Esophagus muscularis mucosa (tissue), 4 donors: ENCODE data around the gene MGAT4B. TPM values are rescaled to one million over a fixed set of nuclear protein-coding genes. Genes with fewer than 3 reads are reported as not detected.

Experiments used
- DNase-seq: peaks from one replicate; pipeline ENCODE4 v3.0.0-alpha.2; 2017; ENCODE audit errors: extremely low spot score
- H3K27ac ChIP-seq, 4 donors: fragments of 200-600 bp; sonication (generic); replicated peaks in 1 of 4; 1 replicate in 3 of 4; 2 replicates in 1 of 4; pipeline ENCODE4 v1.5.1; 2016 to 2019; ENCODE audit warnings: mild to moderate bottlenecking in 1 of 4
- H3K27me3 ChIP-seq, 4 donors: fragments of 200-600 bp; sonication (generic); one replicate each; pipeline versions ENCODE4 v1.5.1 to v1.6.0; 2016 to 2019
- H3K36me3 ChIP-seq, 4 donors: fragments of 200-600 bp; sonication (generic); one replicate each; pipeline ENCODE4 v1.5.1; 2016 to 2019
- H3K4me1 ChIP-seq, 4 donors: fragments of 200-600 bp; sonication (generic); one replicate each; pipeline ENCODE4 v1.5.1; 2016 to 2019
- H3K4me3 ChIP-seq, 4 donors: fragments of 200-600 bp; sonication (generic); 1 replicate in 2 of 4; 2 replicates in 2 of 4; pipeline ENCODE4 v1.5.1; 2016 to 2019; ENCODE audit warnings: mild to moderate bottlenecking in 4 of 4, moderate library complexity in 1 of 4
- H3K9me3 ChIP-seq, 4 donors: fragments of 200-600 bp; sonication (generic); 1 replicate in 3 of 4; 2 replicates in 1 of 4; pipeline ENCODE4 v1.5.1; 2016 to 2019
- CTCF ChIP-seq, 3 experiments: fragments of 200-600 bp in 2 of 3; fragments of 450-650 bp in 1 of 3; sonication (generic) in 2 of 3; IDR thresholded peaks; one replicate each; pipeline ENCODE4 v1.5.1; 2017 to 2019; ENCODE audit warnings: antibody characterized with exemption in 3 of 3, mild to moderate bottlenecking in 2 of 3, moderate library complexity in 1 of 3
- EP300 ChIP-seq: sonication (generic); formaldehyde crosslinking; IDR thresholded peaks from one replicate; pipeline ENCODE4 v1.6.1; 2017; ENCODE audit warnings: antibody characterized with exemption
- POLR2A ChIP-seq: fragments of 450-650 bp; IDR thresholded peaks from one replicate; pipeline ENCODE4 v1.6.1; 2017; ENCODE audit warnings: antibody characterized with exemption, moderate library complexity, mild to moderate bottlenecking, low read depth
- POLR2AphosphoS5 ChIP-seq, 2 donors: sonication (generic); formaldehyde crosslinking; IDR thresholded peaks; one replicate each; pipeline ENCODE4 v1.6.1; 2017; ENCODE audit warnings: antibody characterized with exemption in 2 of 2
- WGBS: methylation state at CpG from one replicate; pipeline ENCODE4 v1.1.5; 2018; 5-methylcytosine and 5-hydroxymethylcytosine counted together
- intact Hi-C: fragments of 100-400 bp; cut with DNase I; formaldehyde crosslinking; loops from one replicate; pipeline ENCODE4 v1.15.1; 2023
- total RNA-seq, 4 donors: library from RNA; depleted of rRNA; stranded (reverse); fragments of >200 nt; gene quantifications; one replicate each; pipeline versions ENCODE4 v1.1.0 to v1.2.1, GENCODE V29; 2016

MGAT4B gene
- total RNA-seq, 4 donors from 2014 or later: 47.1 to 70.6 (median 59.2) TPM

GRCh38 chr5:179814090-179814489 is 7.4 kb upstream of the MGAT4B start:
- Histone ChIP-seq H3K36me3 (peaks cover 0 to 15% (median 11%) of the 10 kb centered on the region in 4 donors), H3K27me3 (no peaks in the 10 kb centered on the region), H3K27ac (no peak overlapping the region), H3K9me3 (no peaks in the 10 kb centered on the region), H3K4me3 (no peak overlapping the region), H3K4me1 (peaks cover 17 to 29% (median 28%) of the 10 kb centered on the region in 4 donors)
- TF ChIP-seq POLR2A: no peak
- no peak for TF ChIP-seq POLR2AphosphoS5 (IDR thresholded peaks at IDR 0.05)
- no peak for TF ChIP-seq EP300
- no peak for TF ChIP-seq CTCF (IDR thresholded peaks at IDR 0.05)
- 81% methylated on average over 3 of the region's 3 CpGs for WGBS
- intact Hi-C loops: no loop called here
- no peak for DNase-seq

GRCh38 chr5:179812997-179813607 is 6.4 kb upstream of the MGAT4B start:
- intact Hi-C loops: no loop called here
- TF ChIP-seq CTCF (IDR thresholded peaks at IDR 0.05): no peak
- no peak for TF ChIP-seq POLR2A
- no peaks in the 10 kb centered on the region for H3K27me3 ChIP-seq
- H3K27ac ChIP-seq: no peak overlapping the region
- no peak overlapping the region for H3K4me3 ChIP-seq
- DNase-seq: no peak
- WGBS: 96% methylated on average over 5 of the region's 5 CpGs
- H3K36me3 ChIP-seq: peaks cover 0 to 15% (median 11%) of the 10 kb centered on the region in 4 donors
- no peaks in the 10 kb centered on the region for H3K9me3 ChIP-seq
- H3K4me1 ChIP-seq: peaks cover 10 to 21% (median 20%) of the 10 kb centered on the region in 4 donors

GRCh38 chr5:179812135-179812825 is 5.6 kb upstream of the MGAT4B start:
- H3K4me3 ChIP-seq: no peak overlapping the region
- TF ChIP-seq CTCF (IDR thresholded peaks at IDR 0.05): no peak
- TF ChIP-seq POLR2A: no peak
- no peak for TF ChIP-seq POLR2AphosphoS5 (IDR thresholded peaks at IDR 0.05)
- TF ChIP-seq EP300: no peak
- no peaks in the 10 kb centered on the region for H3K27me3 ChIP-seq
- WGBS: 97% methylated on average over 18 of the region's 27 CpGs
- DNase-seq: no peak
- H3K9me3 ChIP-seq: no peaks in the 10 kb centered on the region
- H3K27ac ChIP-seq: no peak overlapping the region
- peaks cover 8 to 21% (median 20%) of the 10 kb centered on the region in 4 donors for H3K4me1 ChIP-seq
- intact Hi-C loops: no loop called here
- peaks cover 0 to 15% (median 11%) of the 10 kb centered on the region in 4 donors for H3K36me3 ChIP-seq

GRCh38 chr5:179805529-179806249 is 977 bp downstream of the MGAT4B start:
- Histone ChIP-seq H3K4me1 (peaks cover 46 to 62% (median 55%) of the 10 kb centered on the region in 4 donors), H3K36me3 (peaks cover 5 to 16% (median 10%) of the 10 kb centered on the region in 4 donors), H3K27ac (peak overlapping the region; percentile 92 to 99 (median 98)), H3K4me3 (peak overlapping the region; percentile 76 to 99 (median 94)), H3K27me3 (no peaks in the 10 kb centered on the region), H3K9me3 (no peaks in the 10 kb centered on the region)
- TF ChIP-seq CTCF (IDR thresholded peaks at IDR 0.05) (no peak), EP300 (no peak), POLR2AphosphoS5 (IDR thresholded peaks at IDR 0.05) (peak; percentile 10 to 22), POLR2A (peak; percentile 9)
- intact Hi-C loops: loop anchor here (2.0 to 5.0 kb wide), 2 partner anchors 52 to 101 kb away; partner anchors contain the start of genes MRNIP and TBC1D9B
- DNase-seq: no peak
- 1% methylated on average over 20 of the region's 65 CpGs for WGBS
